Colonic mucosa (tissue), 4 donors: ENCODE data around the gene C10orf143. TPM values are rescaled to one million over a fixed set of nuclear protein-coding genes. Genes with fewer than 3 reads are reported as not detected.

Experiments used
- DNase-seq: peaks from one replicate; pipeline ENCODE4 v3.0.0-alpha.2; 2020
- H3K27ac ChIP-seq: fragments of 200-600 bp; one replicate; pipeline ENCODE4 v1.8.0; 2021
- H3K27me3 ChIP-seq: fragments of 200-600 bp; one replicate; pipeline ENCODE4 v1.8.0; 2021
- H3K36me3 ChIP-seq: fragments of 200-600 bp; one replicate; pipeline ENCODE4 v1.8.0; 2021
- H3K4me1 ChIP-seq: fragments of 200-600 bp; one replicate; pipeline ENCODE4 v1.8.0; 2021; ENCODE audit warnings: mild to moderate bottlenecking
- H3K4me3 ChIP-seq: fragments of 200-600 bp; one replicate; pipeline ENCODE4 v1.8.0; 2021
- H3K9ac ChIP-seq, 2 donors: one replicate each; pipeline ENCODE4 v1.7.0; 2013; ENCODE audit warnings: control low read depth in 2 of 2, low read depth in 2 of 2, low read length in 2 of 2
- H3K9me3 ChIP-seq: fragments of 200-600 bp; one replicate; pipeline ENCODE4 v1.8.0; 2021
- CTCF ChIP-seq: fragments of 200-600 bp; IDR thresholded peaks from one replicate; pipeline ENCODE4 v1.8.0; 2022; ENCODE audit warnings: antibody characterized with exemption, mild to moderate bottlenecking
- intact Hi-C: fragments of 100-400 bp; cut with DNase I; formaldehyde crosslinking; loops from one replicate; pipeline ENCODE4 v1.14.1; 2022
- total RNA-seq, 2 donors: library from RNA; stranded (reverse); fragmentation: NEBNext Ultra II Directional in 1 of 2; extraction: Animal tissue kit (Norgen Biotek cat#: 25700) in 1 of 2; gene quantifications; one replicate each; pipeline ENCODE4 v1.2.1, GENCODE V29; 2021
- donor health status: healthy.
- donor health status: DM: no; HTN: no; CAD: no.
- donor health status: DM: no; HTN: no; CAD: no.

C10orf143 gene
- total RNA-seq, 2 donors from 2014 or later: 1.9 to 3.1 TPM

GRCh38 chr10:130038019-130038555 is 72.5 kb downstream of the C10orf143 start:
- H3K9ac ChIP-seq: no peak overlapping the region
- H3K4me1 ChIP-seq: no peaks in the 10 kb centered on the region
- no peaks in the 10 kb centered on the region for H3K27me3 ChIP-seq
- no peak for DNase-seq
- no peak overlapping the region for H3K4me3 ChIP-seq
- H3K9me3 ChIP-seq: no peaks in the 10 kb centered on the region
- H3K36me3 ChIP-seq: no peaks in the 10 kb centered on the region
- no peak for TF ChIP-seq CTCF
- no peak overlapping the region for H3K27ac ChIP-seq
- intact Hi-C loops: no loop called here

DNA sequence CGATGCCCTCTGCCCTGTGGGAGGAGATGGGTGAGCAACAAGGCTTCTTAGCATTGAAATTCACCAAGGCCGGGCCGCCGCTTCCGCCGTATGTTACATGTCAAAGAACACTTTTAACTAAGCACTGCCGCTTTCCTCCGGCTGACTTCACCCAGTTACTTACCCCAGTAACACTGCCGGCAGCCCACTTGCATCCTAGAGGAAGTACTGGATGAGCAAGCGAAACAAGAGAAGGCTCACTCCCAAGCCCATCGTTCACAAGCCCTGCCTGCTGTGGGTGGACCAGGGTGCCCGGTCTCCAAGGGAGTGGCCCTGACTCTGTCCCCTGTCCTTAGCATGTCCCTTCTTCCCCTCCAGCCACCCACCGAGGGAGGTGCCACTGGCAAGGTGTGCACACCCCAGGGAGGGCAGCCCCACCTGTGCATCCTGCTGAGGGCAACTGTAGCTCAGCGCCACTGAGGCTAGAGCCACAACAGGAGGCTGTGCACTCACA is 73.4 kb downstream of the C10orf143 start:
- no peak for TF ChIP-seq CTCF
- H3K27ac ChIP-seq: no peak overlapping the region
- no peak overlapping the region for H3K4me3 ChIP-seq
- no peaks in the 10 kb centered on the region for H3K27me3 ChIP-seq
- no peaks in the 10 kb centered on the region for H3K4me1 ChIP-seq
- no peaks in the 10 kb centered on the region for H3K36me3 ChIP-seq
- no peaks in the 10 kb centered on the region for H3K9me3 ChIP-seq
- intact Hi-C loops: no loop called here
- no peak overlapping the region for H3K9ac ChIP-seq
- DNase-seq: peak; percentile 15

- peak; percentile 9 for DNase-seq
- Histone ChIP-seq H3K36me3 (no peaks in the 10 kb centered on the region), H3K27ac (no peak overlapping the region), H3K27me3 (no peaks in the 10 kb centered on the region), H3K9ac (no peak overlapping the region), H3K4me1 (no peaks in the 10 kb centered on the region), H3K4me3 (no peak overlapping the region), H3K9me3 (no peaks in the 10 kb centered on the region)
- no peak for TF ChIP-seq CTCF
- intact Hi-C loops: no loop called here
Measured at GRCh38 chr10:130036296-130037065, 74.1 kb downstream of the C10orf143 start.

DNA sequence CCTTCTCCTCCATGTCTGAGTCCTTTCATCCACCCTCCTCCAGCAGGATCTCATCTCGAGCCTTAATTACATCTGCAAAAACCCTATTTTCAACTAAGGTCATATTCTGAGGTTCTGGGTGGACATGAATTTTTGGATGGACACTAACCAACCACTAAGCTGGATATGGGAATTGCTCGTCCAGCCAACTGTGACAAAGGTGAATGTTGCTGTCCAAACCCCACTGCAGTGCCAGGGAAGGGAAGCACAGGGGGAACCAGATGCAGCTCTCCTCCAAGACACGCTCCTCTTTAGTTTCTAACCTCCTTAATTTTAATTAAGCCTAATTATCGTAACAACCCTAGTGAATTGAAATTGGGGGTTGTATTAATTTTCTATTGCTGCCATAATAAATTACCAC is 81.4 kb downstream of the C10orf143 start:
- no peaks in the 10 kb centered on the region for H3K4me1 ChIP-seq
- TF ChIP-seq CTCF: no peak
- H3K27ac ChIP-seq: no peak overlapping the region
- DNase-seq: no peak
- intact Hi-C loops: no loop called here
- no peaks in the 10 kb centered on the region for H3K9me3 ChIP-seq
- H3K27me3 ChIP-seq: no peaks in the 10 kb centered on the region
- no peaks in the 10 kb centered on the region for H3K36me3 ChIP-seq
- no peak overlapping the region for H3K9ac ChIP-seq
- H3K4me3 ChIP-seq: no peak overlapping the region

DNA sequence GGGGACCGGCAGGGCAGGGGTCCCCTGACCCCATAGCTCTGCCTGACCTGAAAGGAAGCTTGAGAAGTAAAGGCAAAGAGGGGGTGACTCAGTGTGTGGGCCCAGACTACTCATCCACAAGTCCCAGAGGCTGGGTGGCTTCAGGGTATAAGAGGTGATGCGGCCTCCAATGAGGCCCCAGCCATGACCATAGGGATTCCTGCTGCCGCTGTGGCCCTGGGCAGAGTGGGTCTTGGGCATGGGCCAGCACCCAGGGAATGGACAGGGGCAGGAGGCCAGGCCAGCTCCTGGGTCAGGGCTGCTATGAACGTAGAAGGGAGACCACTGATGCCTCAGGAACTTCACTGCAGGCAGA is 82.2 kb downstream of the C10orf143 start:
- TF ChIP-seq CTCF: no peak
- DNase-seq: no peak

More for the DNA sequence above, 82.2 kb downstream of the C10orf143 start:
- H3K9me3 ChIP-seq: no peaks in the 10 kb centered on the region
- H3K4me3 ChIP-seq: no peak overlapping the region
- intact Hi-C loops: no loop called here
- H3K9ac ChIP-seq: no peak overlapping the region
- H3K36me3 ChIP-seq: no peaks in the 10 kb centered on the region
- H3K4me1 ChIP-seq: no peaks in the 10 kb centered on the region
- no peak overlapping the region for H3K27ac ChIP-seq
- no peaks in the 10 kb centered on the region for H3K27me3 ChIP-seq
